Measurements from ENCODE around the gene POTEF.
A peak's percentile ranks its signal among the peaks of the same experiment; 100 is the strongest.
"Not testable (repeated sequence)": the region's sequence is repeated elsewhere in the genome, so short reads cannot be mapped to it uniquely, and the experiment has no call there.

POTEF gene

GRCh38 chr2:130102597-130103363 is 26.2 kb downstream of the POTEF start:
- DNase-seq = not testable (repeated sequence)

GRCh38 chr2:130062645-130063044 is 66.4 kb downstream of the POTEF start:
- DNase-seq = not testable (repeated sequence)

- not testable (repeated sequence) for DNase-seq
Measured at GRCh38 chr2:130059982-130060381, 69.0 kb downstream of the POTEF start.

GRCh38 chr2:130056336-130056735 is 72.7 kb downstream of the POTEF start:
- DNase-seq = not testable (repeated sequence)

- not testable (repeated sequence) for DNase-seq
Measured at GRCh38 chr2:130053217-130053911, 75.7 kb downstream of the POTEF start.

DNA sequence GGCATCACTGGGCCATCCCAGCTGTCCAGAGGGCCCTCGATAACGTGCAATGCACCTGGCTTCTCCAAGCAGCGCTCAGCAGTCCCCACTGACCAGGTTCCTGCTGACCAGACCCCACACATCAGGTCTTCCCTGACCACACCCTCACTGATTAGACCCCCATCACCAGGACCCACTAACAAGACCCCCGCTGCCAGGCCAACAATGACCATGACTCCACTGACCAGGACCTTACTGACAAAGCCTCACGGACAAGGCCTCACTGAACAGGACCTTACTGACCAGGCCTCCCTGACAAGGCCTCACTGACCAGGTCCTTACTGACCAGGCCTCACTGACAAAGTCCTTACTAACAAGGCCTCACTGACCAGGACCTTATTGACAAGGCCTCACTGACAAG is 76.6 kb downstream of the POTEF start:
- DNase-seq = not testable (repeated sequence)

DNA sequence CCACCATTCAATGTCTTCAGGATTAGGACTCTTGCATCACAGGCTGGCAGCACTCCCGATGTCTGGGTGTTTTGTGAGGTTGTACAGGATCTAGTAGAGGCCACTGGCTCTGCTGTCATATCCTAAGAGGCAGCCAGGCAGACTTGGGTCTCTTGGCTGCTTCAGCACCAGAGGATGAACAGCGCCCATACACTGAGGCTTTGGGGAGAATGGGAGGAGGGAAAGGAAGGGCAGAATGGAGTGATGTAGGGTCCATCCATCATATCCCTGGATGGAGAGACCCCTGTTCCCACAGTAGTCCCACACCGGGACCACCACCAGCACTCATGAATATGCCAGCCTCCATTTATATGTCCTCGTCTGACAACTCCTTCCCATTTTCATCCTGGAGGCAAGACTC is 80.6 kb downstream of the POTEF start:
- DNase-seq = not testable (repeated sequence)

GRCh38 chr2:130038265-130038603 is 90.8 kb downstream of the POTEF start:
- not testable (repeated sequence) for DNase-seq

GRCh38 chr2:130025931-130026330 is 103.1 kb downstream of the POTEF start:
- DNase-seq = peak in 1 of 2 experiments; percentile 5
